ES-I3 (cell line): Measurements from ENCODE around the gene GJA4.
"Not testable (repeated sequence)": the region's sequence is repeated elsewhere in the genome, so short reads cannot be mapped to it uniquely, and the experiment has no call there.

Source experiments
- H3K36me3 ChIP-seq: 2 replicates; pipeline ENCODE4 v1.6.1; 2013; ENCODE audit warnings: mild to moderate bottlenecking, low read length, control low read depth, moderate library complexity; ENCODE audit not compliant: insufficient read depth
- H3K4me1 ChIP-seq: 2 replicates; pipeline ENCODE4 v1.6.1; 2013; ENCODE audit warnings: mild to moderate bottlenecking, control low read depth, low read length; ENCODE audit not compliant: insufficient read depth
- H3K9ac ChIP-seq: 2 replicates; pipeline ENCODE4 v1.6.1; 2013; ENCODE audit warnings: low read depth, mild to moderate bottlenecking, low read length, moderate library complexity
- H3K9me3 ChIP-seq: 2 replicates; pipeline ENCODE4 v1.6.1; 2013; ENCODE audit warnings: mild to moderate bottlenecking, low read length, moderate library complexity; ENCODE audit not compliant: control insufficient read depth, insufficient read depth

GJA4 gene

DNA sequence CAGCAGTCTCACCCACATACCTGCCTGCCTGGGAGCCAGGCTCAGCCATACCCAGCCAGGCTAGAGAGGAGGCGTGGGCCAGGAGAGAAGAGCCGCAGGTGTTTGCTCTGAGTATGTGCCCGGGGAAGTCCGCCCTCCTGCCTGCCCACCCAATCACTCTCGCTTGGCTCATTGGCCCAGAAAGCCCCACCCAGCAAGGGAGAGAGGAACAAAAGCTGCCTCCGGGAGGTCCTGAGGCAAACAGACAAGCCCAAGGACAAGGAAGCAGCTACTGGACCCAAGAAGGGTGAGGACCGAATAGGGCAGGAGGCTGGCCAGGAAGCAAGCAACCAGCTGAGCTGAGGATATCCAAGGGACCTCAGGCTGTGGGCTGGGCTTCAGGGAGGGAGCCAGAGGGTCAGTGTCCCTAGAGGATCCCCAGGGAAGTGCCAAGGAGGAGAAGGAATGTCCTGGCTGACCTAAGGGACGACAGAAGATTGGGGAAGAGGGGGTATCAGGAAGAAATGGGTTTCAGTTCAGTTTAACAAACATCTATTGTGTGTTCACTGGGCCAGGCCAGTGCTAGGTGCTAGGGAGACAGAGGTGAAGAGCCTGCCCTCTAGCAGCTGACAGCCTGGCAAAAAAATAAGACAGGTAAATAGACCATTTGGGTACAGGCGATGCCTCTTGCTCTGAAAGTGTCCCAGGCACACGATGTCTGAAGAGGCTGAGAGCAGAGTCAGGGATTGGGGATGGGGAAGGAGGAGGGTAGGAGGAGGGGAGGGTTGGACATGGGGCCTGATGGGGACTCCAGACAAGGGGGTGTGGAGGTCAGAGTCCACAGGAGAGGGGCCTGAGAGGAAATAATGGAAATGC is 33.1 kb upstream of the GJA4 start, which contains the start of gene GJB4:
Gene GJB4, plus strand, starts transcription at position 238 of the 855 bp plus-strand sequence. CDS start 1,515 bp downstream, outside the sequence.
- Histone ChIP-seq H3K9me3 (no peaks in the 10 kb centered on the region), H3K4me1 (peaks cover 23% of the 10 kb centered on the region; the same call in 1 of the 2 replicates), H3K36me3 (no peaks in the 10 kb centered on the region), H3K9ac (no peak within 1 kb of the TSS)

DNA sequence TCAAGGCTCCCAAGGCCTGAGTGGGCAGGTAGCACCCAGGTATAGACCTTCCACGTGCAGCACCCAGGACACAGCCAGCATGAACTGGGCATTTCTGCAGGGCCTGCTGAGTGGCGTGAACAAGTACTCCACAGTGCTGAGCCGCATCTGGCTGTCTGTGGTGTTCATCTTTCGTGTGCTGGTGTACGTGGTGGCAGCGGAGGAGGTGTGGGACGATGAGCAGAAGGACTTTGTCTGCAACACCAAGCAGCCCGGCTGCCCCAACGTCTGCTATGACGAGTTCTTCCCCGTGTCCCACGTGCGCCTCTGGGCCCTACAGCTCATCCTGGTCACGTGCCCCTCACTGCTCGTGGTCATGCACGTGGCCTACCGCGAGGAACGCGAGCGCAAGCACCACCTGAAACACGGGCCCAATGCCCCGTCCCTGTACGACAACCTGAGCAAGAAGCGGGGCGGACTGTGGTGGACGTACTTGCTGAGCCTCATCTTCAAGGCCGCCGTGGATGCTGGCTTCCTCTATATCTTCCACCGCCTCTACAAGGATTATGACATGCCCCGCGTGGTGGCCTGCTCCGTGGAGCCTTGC is 31.5 kb upstream of the GJA4 start:
- Histone ChIP-seq H3K9me3 (no peaks in the 10 kb centered on the region), H3K4me1 (peaks cover 12% of the 10 kb centered on the region; the same call in 1 of the 2 replicates), H3K36me3 (no peaks in the 10 kb centered on the region), H3K9ac (no peak overlapping the region)

DNA sequence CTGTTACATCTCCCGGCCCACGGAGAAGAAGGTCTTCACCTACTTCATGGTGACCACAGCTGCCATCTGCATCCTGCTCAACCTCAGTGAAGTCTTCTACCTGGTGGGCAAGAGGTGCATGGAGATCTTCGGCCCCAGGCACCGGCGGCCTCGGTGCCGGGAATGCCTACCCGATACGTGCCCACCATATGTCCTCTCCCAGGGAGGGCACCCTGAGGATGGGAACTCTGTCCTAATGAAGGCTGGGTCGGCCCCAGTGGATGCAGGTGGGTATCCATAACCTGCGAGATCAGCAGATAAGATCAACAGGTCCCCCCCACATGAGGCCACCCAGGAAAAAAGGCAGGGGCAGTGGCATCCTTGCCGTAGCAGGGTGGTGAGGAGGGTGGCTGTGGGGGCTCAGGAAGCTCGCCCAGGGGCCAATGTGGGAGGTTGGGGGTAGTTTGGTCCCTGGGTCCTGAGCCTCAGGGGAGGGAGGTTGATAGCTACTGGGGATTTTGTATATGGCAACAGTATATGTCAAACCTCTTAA is 31.0 kb upstream of the GJA4 start:
- Histone ChIP-seq H3K9ac (no peak overlapping the region), H3K9me3 (no peaks in the 10 kb centered on the region), H3K4me1 (peaks cover 12% of the 10 kb centered on the region; the same call in 1 of the 2 replicates), H3K36me3 (no peaks in the 10 kb centered on the region)

DNA sequence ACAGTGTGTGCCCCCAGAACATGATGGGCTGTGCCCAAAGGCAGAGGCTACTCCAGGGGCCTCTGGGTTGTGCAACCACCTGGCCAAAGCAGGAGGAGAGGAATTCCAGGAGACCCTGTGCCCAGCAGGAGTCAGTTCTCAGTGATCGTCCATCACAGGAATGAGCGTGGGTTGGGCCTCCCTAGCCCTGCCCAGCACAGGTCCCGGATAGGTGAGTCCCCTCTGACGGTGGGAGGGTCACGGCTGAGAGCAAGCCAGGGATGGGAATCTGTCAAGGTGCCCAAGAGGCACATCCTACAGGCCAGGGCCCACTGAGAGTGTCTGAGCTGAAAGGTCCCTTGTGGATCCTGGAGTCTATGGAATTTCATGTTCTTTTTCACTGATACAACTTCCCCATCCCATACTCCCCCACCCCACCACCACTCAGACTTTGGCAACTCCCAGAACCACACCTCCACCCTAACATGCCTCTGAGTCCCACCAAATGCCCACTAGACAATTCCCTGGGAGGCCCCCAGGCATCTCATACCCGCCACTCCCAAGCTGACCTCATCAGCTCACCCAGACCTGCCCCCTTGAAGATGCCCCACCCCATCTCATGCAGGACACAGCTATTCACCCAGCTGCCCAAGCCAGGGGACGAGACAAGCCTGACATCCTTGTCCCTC is 30.2 kb upstream of the GJA4 start:
- Histone ChIP-seq H3K36me3 (no peaks in the 10 kb centered on the region), H3K9me3 (no peaks in the 10 kb centered on the region), H3K9ac (no peak overlapping the region), H3K4me1 (peaks cover 12% of the 10 kb centered on the region; the same call in 1 of the 2 replicates)

DNA sequence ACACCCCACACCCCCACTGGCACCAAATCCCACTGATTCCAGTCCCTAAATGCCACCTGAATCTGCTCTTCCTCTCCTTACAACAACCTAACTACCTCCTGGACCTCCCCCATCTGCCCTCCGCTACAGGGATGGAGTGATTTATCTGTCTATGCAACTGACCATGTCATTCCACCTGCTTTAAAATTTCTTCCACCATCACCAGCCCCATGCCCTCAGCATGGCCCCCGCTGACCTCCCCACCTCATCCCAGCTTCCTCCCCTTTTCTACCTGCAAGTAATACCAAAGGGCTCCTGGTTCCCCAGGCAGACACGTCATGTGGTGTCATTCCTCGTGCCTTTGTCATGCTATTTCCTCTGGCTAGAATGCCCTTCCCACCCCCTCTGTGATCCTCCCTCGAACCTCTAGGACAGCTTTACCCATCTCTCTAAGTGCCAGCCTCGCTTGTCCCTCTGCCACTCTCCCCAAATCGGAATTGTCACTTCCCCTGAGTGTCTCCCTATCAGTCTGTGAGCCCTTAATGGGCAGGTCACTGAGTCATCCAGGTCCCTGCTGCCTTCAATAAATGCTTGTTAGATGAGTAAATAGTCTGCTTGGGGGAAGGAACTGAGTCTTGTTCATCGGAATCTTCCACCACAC is 29.5 kb upstream of the GJA4 start:
- no peaks in the 10 kb centered on the region for H3K9me3 ChIP-seq
- H3K36me3 ChIP-seq, result no peaks in the 10 kb centered on the region
- no peak overlapping the region for H3K9ac ChIP-seq
- H3K4me1 ChIP-seq, result peaks cover 12% of the 10 kb centered on the region; the same call in 1 of the 2 replicates

DNA sequence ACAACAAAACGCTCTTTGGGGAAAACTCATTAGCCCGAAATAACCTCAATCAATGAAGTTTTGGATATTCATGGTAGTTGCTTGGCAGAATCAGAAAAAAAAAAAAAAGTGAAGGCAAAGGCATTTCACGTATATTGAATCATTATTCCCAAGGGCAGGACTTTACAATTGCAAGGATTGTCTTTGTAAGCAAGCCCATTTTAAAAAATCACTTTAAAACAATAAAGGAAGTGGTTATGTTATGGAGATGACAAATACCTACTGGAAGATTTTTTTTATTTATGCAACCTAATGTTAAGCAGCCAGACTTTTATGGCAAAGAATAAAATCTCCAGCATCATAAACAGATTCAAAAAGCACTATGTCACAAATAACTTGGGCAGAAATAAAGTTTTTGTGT is 23.9 kb upstream of the GJA4 start:
- H3K4me1 ChIP-seq, result peaks cover 10% of the 10 kb centered on the region
- no peak overlapping the region for H3K9ac ChIP-seq
- no peaks in the 10 kb centered on the region for H3K36me3 ChIP-seq
- H3K9me3 ChIP-seq, result no peaks in the 10 kb centered on the region

DNA sequence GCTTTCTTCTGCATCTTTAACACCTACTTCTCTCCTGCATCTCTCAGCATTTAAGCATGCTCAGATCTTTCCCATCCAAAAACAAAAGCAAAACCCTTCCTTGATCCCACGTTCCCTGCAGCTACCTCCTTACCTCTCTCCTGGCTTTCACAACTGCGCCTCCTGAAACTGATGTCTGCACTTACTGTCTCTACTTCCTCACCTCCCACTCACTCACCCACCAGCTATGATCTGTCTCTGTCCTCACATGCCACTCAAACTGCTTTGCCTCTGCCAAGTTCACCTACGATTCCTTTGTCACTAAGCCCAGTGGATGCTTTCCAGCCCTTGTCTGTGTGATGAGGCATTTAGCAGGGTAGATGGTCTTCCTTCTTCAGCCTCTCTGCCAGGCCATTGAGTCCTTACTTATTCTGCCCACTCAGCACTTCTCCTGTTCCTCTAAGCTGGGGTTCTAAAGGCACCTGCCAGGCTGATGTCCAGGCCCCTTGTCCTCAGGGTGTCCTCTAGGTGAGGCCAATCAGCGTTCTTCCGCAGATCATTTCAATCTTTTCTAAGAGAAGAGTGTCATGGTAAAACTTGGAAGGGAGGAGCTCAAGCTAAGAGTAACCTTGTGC is 21.8 kb upstream of the GJA4 start:
- H3K4me1 ChIP-seq, result peaks cover 10% of the 10 kb centered on the region
- H3K9me3 ChIP-seq, result no peaks in the 10 kb centered on the region
- H3K9ac ChIP-seq, result no peak overlapping the region
- H3K36me3 ChIP-seq, result no peaks in the 10 kb centered on the region

DNA sequence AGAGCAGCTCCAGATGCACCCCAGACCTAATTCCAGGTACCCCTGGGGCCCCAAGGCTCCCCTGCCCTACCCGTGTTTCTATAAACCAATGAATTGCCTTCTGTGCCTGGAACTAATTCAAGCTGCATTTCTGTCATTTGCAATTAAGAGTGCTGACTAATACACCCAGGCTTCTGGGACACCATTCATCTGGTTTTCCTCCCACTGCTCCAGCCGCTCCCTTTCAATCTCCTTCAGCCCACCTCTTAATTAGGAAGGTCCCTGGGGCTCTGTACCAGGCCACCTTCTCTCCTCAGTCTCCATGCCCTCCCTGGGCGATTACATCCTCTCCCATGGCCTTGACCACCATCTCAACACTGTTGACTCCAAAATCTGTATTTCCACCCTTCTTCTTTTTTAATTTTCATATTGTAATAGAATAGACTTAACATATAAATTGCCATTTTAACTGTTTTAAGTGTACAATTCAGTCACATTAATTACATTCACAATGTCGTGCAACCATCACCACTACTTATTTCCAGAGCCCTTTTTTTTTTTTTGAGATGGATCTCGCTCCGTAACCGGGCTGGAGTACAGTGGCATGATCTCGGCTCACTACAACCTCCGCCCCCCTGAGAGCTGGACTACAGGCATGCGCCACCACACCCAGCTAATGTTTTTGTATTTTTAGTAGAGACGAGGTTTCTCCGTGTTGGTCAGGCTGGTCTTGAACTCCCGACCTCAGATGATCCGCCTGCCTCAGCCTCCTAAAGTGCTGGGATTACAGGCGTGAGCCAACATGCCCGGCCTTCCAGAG is 21.0 kb upstream of the GJA4 start:
- Histone ChIP-seq H3K9me3 (no peaks in the 10 kb centered on the region), H3K4me1 (peaks cover 10% of the 10 kb centered on the region), H3K9ac (no peak overlapping the region), H3K36me3 (no peaks in the 10 kb centered on the region)

DNA sequence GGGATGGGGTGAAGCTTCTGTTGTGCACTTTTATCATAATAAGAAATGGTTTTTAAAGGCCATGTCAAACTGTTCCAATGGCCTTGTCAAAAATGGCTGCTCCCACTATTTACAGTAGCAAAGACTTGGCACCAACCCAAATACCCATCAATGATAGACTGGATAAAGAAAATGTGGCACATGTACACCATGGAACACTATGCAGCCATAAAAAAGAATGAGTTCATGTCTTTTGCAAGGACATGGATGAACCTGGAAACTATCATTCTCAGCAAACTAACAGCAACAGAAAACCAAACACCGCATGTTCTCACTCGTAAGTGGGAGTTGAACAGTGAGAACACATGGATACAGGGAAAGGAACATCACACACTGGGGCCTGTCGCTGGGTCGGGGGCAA is 19.7 kb upstream of the GJA4 start:
- H3K4me1 ChIP-seq, result peaks cover 10% of the 10 kb centered on the region
- H3K9ac ChIP-seq, H3K36me3 ChIP-seq, H3K9me3 ChIP-seq: not testable (repeated sequence)

DNA sequence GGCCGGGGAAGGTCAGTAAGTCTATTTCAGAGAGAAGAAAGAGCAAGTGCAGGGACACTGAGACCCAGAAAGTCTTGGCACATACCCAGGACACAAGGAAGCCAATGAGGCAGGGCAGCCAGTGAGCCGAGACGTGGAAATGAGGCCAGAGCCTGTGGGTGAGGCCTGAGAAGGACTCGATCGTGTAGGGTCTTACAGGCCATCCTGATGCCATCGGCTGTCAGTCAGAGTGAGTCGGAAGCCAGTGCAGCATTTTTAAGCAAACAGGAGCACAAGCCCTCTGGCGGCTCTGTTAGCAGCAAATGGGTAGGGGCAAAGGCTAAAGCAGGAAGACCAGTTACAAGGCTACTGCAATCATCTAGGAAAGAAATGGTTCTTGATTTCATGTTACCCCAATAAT is 17.8 kb upstream of the GJA4 start:
- H3K4me1 ChIP-seq, result peaks cover 10% of the 10 kb centered on the region
- no peak overlapping the region for H3K9ac ChIP-seq
- H3K36me3 ChIP-seq, result no peaks in the 10 kb centered on the region
- no peaks in the 10 kb centered on the region for H3K9me3 ChIP-seq

DNA sequence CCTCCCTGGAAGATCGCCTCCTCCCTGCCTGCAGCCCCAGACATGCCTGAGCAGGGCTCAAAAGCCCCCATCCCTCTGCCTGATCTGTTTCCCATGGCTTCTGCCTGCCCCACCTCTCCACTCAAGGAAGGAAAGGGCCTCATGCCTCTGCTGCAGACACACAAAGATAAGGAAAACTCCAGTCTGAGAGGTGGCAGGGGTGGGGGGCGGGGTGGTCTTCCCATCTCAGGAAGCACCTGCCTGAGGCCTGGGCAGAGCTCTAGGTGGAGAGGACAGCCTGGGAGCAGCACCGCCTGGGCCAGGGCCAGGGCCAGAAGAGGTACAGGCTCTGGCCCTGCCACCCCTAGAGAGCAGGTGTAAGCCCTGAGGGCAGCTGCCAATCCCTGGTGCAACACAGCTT is 15.9 kb upstream of the GJA4 start:
- no peaks in the 10 kb centered on the region for H3K9me3 ChIP-seq
- no peak overlapping the region for H3K9ac ChIP-seq
- H3K4me1 ChIP-seq, result no peaks in the 10 kb centered on the region
- no peaks in the 10 kb centered on the region for H3K36me3 ChIP-seq

DNA sequence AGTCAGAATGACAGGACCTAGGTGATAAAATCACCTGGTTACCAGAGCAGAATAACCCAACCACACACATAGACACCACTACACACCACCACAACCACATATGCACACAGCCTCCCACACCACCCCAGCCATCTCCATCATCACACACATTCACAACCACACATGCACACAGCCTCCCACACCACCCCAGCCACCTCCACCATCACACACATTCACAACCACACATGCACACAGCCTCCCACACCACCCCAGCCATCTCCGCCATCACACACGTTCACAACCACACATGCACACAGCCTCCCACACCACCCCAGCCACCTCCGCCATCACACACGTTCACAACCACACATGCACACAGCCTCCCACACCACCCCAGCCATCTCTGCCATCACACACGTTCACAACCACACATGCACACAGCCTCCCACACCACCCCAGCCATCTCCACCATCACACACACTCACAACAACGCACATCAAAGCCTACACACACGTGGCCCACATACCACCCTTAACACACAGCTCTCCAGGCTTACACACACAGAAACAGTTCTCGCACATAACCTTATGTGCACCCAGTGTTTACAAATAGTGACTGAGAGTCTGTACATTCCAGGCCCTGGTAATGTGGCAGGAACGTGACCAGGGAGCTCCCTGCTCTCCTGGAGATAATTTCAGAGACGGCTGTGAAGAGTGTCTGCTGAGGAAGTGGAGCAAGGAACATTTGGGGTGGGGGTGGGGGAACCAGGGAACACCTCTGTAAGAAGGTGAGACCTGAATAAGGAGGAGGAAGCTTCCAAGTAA is 15.1 kb upstream of the GJA4 start:
- H3K4me1 ChIP-seq, result 0 out of 2 replicates have a peak, but pooled peaks cover 5% of the 10 kb centered on the region

More for the DNA sequence above, 15.1 kb upstream of the GJA4 start:
- Histone ChIP-seq H3K9ac (no peak overlapping the region), H3K9me3 (no peaks in the 10 kb centered on the region), H3K36me3 (no peaks in the 10 kb centered on the region)
